GM18505 (cell line): Measurements from ENCODE around the gene MOSMO.

Experiments
- ATAC-seq: cut with Tn5 transposase; IDR thresholded peaks from one replicate; pipeline ENCODE4 v1.9.1; 2021; ENCODE audit not compliant: unreplicated experiment
- POLR2A ChIP-seq: IDR thresholded peaks from 4 replicates; pipeline ENCODE4 v1.6.1; 2011; ENCODE audit warnings: borderline replicate concordance; ENCODE audit not compliant: insufficient read depth, insufficient read length; ENCODE audit errors: extremely low read depth

The MOSMO gene

GRCh38 chr16:22007509-22008214, at the start of gene MOSMO:
TSS of gene MOSMO (plus strand) at chr16:22008111. CDS start at chr16:22008302, 191 bp downstream.
- peak; percentile 55 for ATAC-seq
- peak; percentile 84 for TF ChIP-seq POLR2A

GRCh38 chr16:21959050-21959449, 48.9 kb upstream of the MOSMO start:
- no peak for TF ChIP-seq POLR2A
- no peak for ATAC-seq

- TF ChIP-seq POLR2A: no peak
- no peak for ATAC-seq
These were observed 45.4 kb upstream of the MOSMO start for GRCh38 chr16:21962475-21962874.

- ATAC-seq: no peak
- no peak for TF ChIP-seq POLR2A
These were observed 44.0 kb upstream of the MOSMO start for GRCh38 chr16:21963887-21964286.

GRCh38 chr16:21964353-21964752, 43.6 kb upstream of the MOSMO start:
- TF ChIP-seq POLR2A: no peak

GRCh38 chr16:21971856-21972255, 36.1 kb upstream of the MOSMO start:
- no peak for ATAC-seq
- no peak for TF ChIP-seq POLR2A

More at GRCh38 chr16:21964353-21964752, 43.6 kb upstream of the MOSMO start:
- ATAC-seq: no peak

- no peak for ATAC-seq
- no peak for TF ChIP-seq POLR2A
These were observed 34.0 kb upstream of the MOSMO start for GRCh38 chr16:21973945-21974344.

GRCh38 chr16:21980032-21980431, 27.9 kb upstream of the MOSMO start:
- TF ChIP-seq POLR2A: no peak
- no peak for ATAC-seq

- no peak for ATAC-seq
- TF ChIP-seq POLR2A: no peak
These were observed 25.8 kb upstream of the MOSMO start for GRCh38 chr16:21982108-21982507.

- no peak for ATAC-seq
- TF ChIP-seq POLR2A: no peak
These were observed 23.8 kb upstream of the MOSMO start for GRCh38 chr16:21984062-21984461.

- ATAC-seq: no peak
- TF ChIP-seq POLR2A: no peak
These were observed 22.4 kb upstream of the MOSMO start for GRCh38 chr16:21985524-21985923.

GRCh38 chr16:21986692-21987246, 21.1 kb upstream of the MOSMO start:
- TF ChIP-seq POLR2A: no peak
- ATAC-seq: no peak

- no peak for TF ChIP-seq POLR2A
- ATAC-seq: no peak
These were observed 20.4 kb upstream of the MOSMO start for GRCh38 chr16:21987498-21987897.

GRCh38 chr16:21989133-21989532, 18.8 kb upstream of the MOSMO start:
- TF ChIP-seq POLR2A: no peak
- ATAC-seq: no peak
